GM12872 (cell line): ENCODE measurements around the gene NFU1.

ENCODE experiments used
- TF ChIP-seq, protein P1 (sequence below): IDR thresholded peaks from 3 replicates; pipeline ENCODE4 v1.5.1; 2011; ENCODE audit warnings: low read depth, mild to moderate bottlenecking, low read length, moderate library complexity; ENCODE audit not compliant: insufficient read depth

NFU1 gene

DNA sequence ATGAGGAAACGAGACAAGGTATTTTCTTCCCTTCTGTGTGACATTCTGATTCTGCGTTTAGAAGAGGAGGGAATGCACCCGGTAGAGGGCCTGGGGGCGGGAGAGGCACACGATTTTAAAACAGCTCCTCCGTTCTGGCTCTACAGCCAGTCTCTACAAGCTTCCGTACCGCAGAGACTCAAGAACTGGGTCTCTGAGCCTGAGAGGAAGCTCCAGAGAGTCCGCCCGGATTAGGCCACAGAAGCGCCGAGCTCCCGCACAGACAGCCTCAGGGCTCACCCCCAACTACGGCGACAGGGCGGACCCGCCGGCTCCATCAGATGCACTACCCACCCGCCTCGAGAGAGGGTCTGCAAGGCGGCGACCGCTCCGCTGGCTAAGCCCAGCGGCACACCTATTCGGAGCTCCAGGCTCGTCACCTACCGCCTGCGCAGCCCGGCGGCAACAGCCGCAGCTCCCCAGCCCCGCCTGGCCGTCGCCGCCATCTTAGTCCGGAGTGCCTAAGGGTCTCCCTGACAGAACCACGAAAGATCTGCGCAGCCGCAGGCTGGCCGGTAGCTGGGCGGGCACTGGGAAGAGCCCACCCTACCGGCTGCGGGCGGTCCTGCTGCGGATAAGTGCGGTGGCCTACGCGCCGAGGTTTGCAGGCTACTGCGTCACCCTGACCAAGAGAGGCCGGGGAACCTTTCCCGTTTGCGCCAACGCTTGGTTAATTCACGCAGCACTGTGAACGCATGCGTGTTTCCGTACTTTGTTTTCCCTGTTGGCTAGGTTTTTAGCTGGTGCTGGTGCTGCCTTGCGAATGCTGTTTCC, at the start of gene NFU1:
Gene NFU1 (minus strand): TSS at position 498 of the 813 bp plus-strand sequence. CDS start 13 bp downstream, at position 485.
- TF ChIP-seq, protein P1, sequence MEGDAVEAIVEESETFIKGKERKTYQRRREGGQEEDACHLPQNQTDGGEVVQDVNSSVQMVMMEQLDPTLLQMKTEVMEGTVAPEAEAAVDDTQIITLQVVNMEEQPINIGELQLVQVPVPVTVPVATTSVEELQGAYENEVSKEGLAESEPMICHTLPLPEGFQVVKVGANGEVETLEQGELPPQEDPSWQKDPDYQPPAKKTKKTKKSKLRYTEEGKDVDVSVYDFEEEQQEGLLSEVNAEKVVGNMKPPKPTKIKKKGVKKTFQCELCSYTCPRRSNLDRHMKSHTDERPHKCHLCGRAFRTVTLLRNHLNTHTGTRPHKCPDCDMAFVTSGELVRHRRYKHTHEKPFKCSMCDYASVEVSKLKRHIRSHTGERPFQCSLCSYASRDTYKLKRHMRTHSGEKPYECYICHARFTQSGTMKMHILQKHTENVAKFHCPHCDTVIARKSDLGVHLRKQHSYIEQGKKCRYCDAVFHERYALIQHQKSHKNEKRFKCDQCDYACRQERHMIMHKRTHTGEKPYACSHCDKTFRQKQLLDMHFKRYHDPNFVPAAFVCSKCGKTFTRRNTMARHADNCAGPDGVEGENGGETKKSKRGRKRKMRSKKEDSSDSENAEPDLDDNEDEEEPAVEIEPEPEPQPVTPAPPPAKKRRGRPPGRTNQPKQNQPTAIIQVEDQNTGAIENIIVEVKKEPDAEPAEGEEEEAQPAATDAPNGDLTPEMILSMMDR = peak; percentile 80

DNA sequence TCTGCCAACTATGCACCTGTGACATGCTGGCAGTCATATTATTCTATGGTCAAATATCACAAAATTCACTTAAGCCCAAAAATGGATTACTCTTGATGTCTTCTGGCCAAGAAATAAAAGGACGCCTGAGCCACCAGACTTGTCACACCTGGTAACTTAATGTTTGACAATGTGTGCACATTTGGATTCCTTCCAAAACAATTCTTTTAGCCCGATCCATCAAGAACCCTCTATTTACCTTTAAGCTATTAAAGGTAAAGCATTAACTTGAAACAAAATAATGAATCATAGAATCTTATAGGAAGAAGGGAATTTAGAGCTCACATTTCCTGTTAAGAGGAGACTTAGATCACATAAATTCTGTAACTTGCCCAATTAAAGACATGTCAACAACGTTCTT, 46.5 kb upstream of the NFU1 start:
- TF ChIP-seq, protein P1 = no peak

DNA sequence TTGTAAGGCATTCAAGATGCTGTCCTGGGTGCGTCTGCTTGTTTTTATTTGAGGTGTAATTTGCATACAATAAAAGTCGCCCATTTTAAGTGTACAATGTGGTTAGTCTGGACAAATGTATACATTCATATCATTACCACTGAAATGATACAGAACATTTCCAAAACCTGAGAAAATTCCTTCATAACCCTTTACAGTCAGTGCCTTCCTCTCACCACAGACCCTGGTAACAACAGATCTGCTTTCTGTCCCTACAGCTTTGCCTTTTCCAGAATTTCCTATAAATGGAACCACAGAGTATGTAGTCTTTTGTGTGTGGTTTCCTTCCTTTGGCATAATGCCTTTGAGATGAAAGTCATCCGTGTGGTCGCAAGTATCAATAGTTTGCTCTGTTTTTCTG, 45.8 kb upstream of the NFU1 start:
- TF ChIP-seq, protein P1 = no peak

DNA sequence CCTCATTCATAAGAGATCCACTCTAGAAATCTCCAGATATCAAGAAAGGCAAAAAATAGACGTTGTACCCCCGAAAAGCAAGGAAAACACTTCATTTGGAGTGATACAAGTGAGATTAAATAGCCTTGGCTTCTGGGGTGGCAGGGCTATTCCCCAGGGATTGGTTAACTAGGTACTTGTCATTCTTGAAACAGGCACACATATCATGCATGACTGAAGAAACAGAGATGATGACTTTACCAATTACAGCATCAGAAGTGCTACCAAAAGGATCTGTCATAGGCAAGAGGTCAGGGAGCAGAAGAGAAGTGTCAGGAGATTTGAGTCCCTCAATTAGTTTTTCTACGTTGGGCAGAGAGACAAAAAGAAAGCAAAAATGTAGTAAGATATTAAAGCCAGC, 45.2 kb upstream of the NFU1 start:
- TF ChIP-seq, protein P1 = no peak

DNA sequence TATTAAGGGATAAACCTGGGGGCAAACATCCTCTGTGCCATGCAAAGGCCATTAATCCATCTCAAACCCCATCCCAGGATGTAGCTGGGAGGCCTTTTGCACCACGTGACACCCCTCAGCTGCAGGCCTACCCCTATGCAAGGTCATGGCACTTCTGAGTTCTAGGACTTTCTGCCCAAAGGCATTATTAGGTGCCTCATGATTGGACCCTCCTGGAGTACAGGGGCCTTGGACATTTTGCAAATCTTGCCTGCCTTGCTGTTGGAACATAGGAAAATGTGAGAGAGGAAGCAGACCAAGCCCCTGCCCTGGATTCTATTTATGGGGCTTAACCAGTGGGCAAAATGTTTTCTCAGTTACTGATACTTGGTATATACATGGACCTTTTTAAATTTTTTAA, 44.2 kb upstream of the NFU1 start:
- TF ChIP-seq, protein P1 = no peak

DNA sequence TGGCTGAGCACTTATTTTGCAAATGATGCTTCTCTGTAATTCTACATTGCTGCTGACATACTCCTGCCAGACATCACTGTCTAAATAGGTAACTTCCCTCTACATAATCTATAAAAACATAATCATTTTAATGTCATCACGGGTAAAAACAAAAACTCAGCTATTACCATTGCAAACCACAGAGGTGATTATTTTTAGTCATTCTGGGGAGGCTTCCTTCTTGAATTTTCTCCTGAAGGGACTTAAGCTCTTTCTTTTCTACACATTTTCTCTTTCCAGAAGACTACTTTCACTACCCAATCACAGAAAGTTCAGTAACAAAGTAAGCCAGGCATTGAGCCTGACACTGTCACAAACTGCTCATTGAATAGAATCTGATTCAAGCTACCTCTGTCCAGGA, 40.4 kb upstream of the NFU1 start:
- TF ChIP-seq, protein P1 = no peak

DNA sequence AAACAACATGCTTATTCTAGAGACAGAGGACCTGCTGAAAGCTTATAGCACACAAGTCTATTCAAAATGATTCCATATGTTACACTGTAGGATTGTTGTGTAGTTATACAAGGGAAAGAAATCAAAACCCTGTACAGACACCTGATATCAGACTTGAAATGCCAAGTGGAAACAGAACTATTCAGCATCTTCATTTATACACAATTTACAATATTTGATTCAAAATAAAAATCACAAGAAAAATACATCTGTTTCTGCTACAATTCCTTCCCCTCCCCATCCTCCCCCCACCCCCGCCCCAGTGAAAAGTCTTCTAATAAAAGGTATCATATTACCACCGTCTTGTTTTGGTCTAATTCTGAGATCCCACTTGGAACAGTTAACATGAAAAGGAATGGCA, 37.5 kb upstream of the NFU1 start:
- TF ChIP-seq, protein P1 = no peak
